Stimulated activated CD8-positive, alpha-beta memory T cell treated with anti-CD3 and anti-CD28 coated beads, Interleukin-7, amount 100 ng/mL, for 1 hour (primary cell): ENCODE data around the gene C4orf50.

Source experiments
- DNase-seq, 2 donors: peaks; one replicate each; pipeline ENCODE4 v3.0.0-alpha.2; 2020; ENCODE audit warnings: low read depth in 2 of 2

Gene C4orf50

DNA sequence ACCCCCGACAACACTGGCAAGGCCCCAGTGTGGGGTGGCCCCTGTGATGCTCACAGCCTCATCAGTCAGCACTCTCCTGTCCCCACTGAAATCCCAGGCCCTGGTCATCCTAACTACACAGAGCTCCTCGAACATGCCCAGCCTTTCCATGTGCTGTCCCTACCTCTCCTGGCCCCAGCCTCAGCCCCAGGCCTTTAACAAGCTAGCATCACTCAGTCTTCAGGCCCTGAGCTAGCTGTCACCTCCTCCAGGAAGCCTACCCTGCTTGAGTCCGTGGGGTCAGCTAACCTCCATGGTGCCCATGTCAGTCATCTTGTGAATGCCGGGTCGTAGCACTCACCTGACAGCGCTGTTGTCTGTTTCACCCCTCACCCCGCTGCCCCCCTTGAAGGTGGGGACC, 25.6 kb upstream of the C4orf50 start:
- no peak for DNase-seq

DNA sequence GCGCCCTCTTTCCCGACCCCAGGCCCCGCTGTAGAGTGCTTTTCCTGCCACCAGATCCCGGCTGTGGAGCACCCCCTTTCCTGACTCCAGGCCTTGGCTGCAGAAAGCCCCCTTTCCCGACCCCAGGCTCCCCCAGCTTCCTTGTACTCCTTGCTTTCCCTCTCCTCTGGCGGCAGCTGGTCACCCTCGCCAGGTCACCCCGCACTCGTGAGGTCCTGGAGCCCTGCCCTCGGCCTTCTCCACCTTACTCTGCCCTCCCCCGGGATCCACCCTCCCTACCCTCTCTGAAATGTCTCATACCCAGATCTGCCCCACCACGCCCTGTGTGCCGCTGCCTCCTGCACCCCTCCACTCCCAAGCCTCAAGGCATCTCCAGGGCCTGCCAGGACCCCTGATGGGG, 25.0 kb upstream of the C4orf50 start:
- DNase-seq, result no peak

DNA sequence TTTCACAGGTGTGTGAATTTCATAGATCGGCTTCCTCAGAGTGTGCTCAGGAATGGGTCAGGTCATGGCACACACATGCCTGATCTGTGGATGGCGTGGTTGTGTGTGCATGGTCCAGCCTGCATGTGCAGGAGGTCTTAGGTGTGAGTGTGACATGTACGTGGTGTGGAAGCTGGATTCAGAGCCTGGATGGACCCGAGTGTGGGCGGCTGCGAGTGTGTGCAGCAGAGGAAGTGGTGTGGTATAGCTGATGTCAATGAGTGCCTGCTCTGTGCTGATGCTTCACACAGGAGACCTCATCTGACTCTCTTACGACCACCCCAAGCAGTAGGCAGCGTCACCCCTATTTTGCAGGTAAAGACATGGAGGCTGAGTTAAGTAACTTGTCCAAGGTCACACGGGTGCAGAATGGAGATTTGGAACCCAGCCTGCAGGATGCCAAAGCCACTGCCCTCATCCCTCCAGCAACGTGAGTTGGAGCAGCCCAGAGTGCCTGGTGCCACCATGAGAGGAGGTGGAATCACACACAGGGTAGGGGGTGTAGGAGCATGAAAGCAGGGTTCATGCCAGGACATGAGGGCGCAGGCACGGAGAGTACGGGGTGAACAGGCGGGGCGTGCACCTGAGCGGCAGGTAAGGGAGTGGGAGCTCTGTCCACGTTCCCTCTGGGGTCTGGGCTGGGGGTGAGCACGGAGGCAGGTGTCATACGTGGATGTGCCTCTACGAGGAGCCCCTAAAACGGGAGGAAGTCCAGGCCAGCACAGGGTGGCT, 24.2 kb upstream of the C4orf50 start:
- DNase-seq, result no peak

DNA sequence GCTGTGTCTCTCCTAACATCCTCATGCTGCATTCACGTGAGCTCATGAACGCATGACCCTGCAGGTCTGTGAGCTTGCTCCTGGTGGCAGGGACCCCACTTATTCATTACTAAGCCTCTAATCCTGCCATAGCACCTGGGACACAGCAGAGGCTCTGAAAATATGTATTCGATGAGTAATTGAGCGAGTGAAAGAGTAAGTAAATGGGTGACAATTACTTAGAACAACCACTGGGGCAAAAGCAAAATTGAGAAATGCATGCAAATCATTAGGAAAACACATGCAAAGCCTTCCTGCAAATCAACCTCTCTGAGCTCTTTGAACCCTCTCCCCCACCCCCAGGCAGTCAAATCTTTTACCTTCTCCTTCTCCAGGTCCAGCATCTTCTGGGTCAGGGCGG, 23.6 kb upstream of the C4orf50 start:
- DNase-seq, result no peak

DNA sequence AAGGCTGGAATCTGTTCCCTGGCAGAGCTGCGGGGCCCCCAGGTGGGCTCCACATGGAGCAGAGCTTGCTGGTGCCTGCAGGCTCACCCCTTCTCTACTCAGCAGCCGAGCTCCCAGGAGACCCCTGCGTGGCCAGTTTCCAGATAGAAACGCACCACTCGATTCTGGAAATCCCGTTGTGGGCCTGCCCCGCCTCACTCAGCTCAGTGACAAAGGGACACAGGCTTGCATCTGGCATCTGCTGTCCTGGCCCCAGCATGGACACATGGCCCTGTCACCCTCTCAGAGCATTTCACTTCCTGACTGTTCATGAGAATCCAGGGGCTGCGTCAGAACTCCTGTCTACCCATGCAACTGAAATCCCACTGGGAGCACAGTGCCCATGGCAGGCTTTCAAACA, 20.5 kb upstream of the C4orf50 start:
- DNase-seq, result no peak

DNA sequence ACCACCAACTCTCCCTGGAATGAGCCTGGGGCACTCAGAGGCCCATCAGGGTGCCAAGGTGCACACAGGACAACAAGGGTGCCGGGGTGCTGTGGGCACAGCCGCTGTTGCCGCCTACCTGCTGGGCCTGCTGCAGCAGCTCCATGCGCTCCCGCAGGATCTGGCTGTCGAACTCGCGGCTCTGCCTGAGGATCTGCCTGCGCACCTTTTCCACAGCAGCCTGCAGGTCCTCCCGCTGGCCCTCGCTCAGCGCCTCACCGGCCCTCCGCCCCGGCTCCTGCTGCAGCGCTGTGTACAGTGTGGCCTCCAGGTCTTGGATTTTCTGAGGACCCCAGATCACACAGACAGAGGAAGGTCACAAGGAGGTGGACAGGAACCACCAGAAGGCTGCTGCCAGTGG, 17.6 kb upstream of the C4orf50 start:
- DNase-seq, result no peak

DNA sequence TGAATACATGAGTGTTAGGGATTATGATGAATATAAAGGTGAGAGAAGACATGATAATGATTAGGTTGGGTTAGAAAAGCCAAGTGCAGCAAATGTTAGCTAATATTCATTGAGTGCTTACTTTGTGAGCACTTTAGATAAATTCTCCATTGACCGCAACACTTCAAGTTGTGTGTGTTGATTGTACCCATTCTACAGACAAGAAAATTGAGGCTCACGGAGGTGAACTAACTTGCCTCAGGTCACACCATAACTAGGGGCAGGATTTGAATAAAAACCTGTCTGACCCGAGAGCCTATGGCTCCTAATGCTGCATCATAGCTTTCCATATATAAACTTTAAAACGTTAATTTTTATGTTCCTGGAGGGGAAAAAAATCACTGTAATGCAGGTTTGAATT, 15.2 kb upstream of the C4orf50 start:
- DNase-seq, result no peak

DNA sequence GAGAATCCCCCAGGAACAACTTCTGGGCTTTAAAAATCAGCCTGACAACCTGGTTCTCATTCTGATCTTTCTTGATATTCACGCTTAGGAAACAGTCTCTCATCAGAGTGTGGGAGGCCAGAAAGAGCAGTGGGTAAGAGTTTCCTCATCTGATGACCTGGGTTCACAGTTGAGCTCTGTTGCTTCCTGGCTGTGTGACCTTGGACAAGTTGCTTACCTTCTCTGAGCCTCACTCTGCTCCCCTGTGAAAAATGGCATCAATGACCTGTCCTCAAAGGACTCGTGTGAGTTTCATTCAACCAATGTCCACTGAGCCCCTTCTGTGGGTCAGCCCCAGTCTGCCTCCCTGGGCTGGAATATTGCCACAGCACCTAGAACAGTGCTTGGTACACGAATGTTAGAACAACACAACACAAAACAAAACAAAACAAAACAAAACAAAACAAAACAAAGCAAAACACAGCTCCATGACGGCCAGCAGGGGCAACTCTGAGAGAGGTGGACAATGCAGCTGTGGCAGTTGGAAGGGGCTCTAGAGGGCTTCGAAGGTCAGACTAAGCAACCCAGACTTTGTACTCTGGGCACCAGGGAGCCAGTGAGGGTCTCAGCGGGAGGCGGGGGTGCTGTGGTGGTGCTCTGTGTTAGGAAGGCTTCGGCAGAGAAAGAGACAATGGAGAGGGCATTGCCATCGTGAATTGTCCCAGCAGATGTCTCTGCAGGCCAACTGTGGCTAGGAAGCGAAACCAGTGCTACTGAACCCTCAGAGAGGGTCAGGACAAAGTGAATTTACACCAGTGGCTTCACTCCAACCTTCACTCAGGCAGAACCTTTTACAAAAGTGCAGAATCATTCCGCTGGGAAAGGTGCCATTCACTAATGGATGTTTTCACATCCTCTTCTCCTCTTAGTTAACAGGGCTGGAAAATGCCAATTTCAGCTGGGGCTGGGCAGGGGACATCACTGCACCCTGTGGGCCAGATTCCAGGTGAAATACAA, 14.3 kb upstream of the C4orf50 start:
- no peak for DNase-seq

DNA sequence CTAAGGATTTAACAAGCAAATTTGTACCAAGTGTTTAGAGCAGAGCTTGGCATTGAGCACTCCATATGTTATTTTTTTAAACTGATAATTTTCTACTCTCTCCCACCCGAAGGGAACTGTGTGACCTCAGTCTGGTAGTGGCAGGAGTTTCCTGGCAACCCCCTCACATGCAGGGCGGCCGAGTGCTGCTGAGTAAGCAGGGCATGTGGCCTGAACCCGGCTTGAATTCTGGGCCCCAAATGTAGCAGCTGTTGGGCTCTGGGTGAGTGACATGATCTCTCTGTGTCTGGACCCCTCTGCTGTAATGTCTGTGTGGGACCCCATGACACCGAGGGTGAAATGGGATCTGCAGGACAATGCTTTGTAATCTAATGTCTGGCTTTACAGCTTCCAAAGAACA, 13.6 kb upstream of the C4orf50 start:
- no peak for DNase-seq

DNA sequence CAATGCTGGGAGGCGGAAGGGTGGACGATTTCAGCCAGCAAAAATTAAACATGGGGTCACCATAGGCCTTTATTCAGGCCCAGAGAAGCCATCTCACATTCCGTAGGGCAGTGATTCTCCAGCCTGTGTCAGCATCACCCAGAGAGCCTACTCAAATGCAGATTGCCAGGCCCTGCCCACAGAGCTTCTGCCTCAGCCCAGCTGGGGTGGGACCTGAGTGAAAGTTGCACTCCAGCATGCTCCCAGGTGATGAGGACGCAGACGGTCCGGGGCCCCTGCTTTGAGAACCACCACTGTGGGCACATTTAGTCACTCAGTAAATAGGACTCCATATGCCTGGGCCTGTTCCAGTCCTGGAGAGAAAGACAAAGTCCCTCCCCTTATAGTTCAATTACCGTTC, 12.4 kb upstream of the C4orf50 start:
- no peak for DNase-seq

DNA sequence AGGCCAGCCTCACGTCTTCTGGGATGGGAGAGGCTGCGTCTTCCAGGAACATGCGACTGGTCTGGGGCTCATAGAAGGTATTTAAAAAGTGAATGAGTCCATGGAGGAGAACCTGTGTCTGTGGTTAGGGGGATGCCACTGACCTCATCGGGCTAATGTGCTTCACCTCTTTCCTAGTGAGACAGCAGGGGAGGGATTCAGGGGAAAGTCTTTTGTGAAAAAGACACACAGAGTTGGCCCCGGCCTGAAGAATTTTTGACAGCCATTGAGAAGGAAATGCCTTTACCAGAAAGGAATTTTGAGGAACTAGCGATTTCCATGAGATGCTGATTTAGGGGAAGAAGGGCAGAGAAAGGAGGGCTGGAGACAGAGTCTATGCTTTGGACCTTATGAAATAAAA, 11.0 kb upstream of the C4orf50 start:
- no peak for DNase-seq

DNA sequence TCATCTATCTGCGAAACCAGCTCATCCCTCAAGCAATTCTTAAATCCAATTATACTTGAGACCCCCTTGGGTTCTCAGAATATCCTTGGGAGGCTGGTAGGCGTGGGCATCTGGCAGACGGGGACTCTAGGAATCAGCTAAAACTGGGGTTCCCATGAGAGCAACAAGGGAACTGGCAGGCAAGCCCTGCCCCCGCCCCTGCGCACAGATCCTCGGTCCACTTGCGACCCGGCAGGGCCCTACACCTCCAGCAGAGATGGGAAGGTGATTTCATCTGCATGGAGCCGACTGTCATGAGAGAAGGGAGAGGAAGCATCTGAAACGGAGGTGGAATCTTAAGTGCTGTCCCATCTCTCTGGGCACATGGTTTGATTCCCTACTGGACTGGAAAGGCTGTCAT, 9.9 kb upstream of the C4orf50 start:
- DNase-seq, result no peak

DNA sequence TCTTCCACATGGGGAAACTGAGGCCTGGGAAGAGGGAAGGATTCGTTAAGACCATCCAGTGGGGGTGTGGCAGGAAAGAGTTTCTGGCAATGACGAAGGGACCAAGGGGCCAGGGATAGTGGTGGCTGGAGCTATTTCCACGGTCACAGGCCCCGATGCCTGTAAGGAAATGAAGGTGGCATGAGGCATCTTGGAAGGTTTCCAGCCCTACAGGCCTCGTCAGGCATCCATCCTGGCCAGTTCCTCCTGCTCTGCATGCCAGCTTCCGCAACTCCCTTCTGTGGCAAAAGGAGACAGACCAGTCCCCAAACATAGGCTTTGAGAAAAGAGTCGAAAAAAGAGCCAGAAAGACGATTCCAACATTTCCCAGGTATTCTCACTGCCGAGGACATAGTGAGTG, 9.2 kb upstream of the C4orf50 start:
- no peak for DNase-seq

DNA sequence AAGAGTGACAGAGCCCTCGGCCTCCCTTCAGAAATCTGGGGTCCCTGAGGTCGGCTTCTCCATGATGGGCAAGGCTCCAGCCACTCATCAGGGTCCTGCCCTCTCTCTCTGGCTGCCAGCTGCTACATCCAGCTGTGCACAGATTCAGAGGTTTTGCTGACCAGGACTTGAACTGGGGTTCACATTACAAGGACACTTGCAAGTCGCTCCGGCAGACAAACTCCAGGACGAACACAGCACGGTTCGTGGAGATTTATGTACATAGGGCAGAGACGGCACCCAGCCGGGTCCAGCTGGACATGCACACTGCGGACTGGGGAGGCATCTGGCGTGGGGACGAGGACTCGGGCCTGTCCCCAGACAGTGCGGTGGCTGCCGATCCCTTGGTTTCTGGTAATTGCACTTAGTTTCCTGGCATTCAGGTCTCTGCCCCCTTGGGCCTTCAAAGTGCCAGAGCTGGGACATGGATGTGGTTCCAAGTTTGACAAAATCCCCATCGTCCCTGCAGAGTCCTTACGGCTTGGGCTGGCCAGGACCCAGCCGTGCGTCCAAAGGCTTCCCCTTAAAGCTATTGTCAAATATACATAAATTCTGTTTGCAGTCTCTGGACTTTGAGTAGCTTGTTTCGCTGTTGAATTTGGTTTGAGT, 6.2 kb upstream of the C4orf50 start:
- DNase-seq, result no peak

DNA sequence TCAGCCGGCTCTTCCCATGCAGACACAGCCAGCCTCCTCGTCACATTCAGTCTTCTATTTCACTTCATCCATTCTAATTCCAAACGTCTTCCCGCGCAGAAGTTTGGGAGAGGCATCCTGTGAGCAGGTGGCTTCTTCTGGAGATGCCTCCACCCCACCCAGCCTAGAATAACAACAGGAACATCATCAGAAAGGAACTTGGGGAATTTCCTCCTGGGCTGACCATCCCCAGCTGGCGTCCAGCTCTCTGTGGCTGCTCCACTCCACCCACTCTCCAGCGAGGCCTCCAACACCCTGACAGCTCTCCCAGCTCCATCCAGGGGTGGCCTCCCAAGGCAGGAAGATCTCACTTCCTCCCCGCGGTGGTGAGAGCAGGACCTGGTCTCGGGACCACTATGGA, 5.5 kb upstream of the C4orf50 start:
- no peak for DNase-seq

DNA sequence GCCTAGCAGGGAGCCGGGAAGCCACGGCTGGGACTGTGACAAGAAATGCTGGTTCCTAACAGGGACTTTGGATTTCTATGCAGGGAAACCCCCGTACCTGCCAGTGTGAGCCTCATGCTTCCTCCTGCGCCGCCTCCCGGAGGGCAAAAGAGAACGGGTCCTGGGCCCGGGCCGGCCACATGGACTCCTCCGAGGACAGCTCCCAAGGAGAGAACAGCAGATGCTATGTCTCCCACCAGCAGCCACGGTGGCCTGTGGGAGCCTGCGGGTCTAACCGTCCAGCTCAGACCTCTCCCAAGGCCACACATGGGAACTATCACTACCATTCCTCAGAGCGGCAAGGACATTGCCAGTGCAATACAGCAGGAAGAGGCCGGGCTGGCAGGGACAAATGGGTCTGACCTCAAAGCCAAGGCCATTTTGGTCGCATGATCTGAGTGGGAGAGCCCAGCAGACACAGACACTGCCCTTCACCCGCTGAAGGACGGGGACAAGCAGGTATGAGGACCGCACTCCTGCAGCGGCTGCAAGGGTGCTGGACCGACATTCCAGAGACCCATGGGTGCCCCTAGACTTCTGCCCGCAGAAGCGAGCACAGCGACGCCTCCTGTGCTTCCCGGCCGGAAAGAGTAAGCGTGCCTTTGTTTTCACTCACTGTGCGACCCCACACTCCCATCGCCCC, 4.5 kb upstream of the C4orf50 start:
- no peak for DNase-seq

DNA sequence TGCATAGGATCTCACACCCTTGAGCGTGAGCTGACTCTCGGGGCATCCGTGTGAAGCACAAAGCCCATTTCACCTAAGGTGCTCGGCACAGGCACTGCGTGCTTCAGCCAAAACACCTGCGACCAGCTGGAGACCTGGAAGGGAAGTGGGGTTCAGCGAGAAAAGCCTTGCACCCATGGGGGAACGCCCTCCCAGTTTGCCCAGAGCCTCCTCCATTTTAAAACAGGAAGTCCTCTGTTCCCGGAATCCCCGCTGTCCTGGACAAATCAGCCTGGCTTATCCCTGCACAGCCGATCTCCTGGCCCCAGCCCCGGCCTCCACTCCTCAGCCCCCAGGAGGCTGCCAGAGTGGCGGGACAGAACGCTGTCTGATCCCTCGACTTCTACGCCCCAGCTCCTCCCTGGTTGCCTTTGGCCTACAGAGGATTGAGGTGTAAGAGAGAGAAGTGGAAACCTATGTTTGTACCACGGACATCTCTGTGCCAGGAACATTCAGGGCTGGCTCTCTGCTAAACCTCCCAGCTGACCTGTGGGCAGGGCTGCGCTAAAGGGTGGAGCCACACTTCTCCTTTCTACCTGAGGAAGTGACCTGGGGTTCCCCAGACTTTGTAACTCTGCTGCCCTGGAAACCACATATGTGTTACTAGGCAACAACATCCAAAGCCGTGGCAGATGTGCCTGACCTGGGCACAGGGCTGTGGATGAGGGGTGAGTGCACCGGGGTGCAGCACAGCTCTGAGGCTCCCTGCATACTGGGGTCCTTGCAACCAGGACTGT, 3.8 kb upstream of the C4orf50 start:
- no peak for DNase-seq

DNA sequence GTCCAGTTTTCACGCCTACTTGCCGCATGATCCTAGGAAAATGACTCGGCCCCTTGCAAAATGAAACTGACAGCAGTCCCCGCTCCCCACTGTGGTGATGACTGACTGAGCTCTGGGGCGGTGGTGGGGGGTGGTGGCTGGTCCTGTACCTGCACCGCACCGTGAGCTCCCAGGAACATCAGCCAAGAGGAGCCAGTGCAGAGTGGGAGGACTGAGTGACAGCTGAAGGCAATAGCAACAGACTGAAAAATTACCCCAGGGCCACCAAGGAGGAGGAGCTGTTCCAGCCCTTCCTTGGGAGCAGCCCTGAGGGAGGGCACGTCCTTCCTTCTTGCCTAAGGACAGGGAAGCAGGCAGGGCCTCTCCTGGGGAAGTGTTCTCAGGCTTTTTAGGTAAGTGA, 2.4 kb upstream of the C4orf50 start:
- no peak for DNase-seq

DNA sequence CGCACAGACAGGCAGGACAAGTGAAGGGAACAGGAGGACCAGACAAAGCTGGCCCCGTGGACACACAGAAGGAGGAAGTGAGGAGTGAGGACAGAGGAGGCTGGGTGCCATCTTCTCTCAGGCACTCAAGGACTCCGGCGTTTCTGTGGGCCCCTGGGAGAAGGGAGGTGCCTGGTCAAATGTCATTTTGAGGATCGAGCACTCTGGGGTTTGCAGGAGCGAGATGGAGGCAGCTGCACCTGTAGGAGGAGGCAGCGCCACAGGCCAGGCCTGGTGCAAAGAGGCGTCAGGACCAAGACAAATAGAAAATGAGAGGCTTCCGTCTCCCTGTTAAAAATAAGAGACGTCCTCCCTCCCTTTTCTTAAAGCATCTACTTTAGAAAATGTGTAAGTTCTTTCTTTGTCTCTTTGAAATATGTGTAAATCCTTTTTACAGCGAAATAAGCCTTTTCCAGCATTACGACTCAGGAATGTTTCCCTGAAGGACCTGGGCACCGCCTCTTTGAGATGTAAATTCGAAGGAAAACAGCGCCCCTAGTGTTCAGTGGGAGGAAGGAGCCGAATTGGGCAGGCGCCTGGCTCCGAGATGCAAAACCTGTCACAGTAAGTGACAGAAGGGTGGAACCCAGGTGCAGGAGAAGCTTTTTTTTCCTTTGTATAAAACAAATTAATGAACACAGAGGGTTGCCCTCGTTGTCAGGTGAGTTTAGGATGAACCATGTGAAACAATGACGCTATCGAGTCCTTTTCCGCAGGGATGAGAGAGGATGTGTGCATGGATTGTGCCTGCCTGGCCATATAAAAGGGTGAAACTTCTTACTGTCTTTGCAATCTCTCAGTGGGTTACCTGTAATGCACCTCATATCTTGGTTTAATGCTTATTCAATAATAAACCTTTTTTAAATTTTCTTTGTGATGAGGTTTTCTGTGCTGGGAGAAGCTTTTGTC, 1.4 kb upstream of the C4orf50 start:
- DNase-seq, result no peak

DNA sequence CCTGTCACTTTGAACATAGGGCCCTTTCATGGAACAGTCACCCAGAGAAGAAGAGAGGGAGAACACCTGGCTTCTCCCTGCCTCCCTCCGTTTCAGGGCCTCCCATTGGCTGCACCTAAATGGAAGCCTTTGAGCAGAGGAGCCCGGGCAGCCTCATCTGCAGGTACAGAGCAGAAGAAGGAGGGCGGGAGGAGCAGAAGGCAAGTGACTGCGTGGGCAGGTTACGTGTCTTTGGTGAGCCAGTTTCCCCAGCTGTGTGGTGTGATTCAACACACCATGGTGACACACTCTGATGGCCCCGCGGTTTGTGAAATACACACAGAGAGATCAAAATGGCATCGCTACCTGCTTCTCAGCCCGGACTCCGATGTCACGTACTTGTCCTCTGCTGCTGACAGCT, 431 bp downstream of the C4orf50 start:
- no peak for DNase-seq
